WTC11 (cell line): ENCODE measurements around the gene ZNF329. TPM values are rescaled to one million over a fixed set of nuclear protein-coding genes. Genes with fewer than 3 reads are reported as not detected.

ENCODE experiments used
- ATAC-seq: fragments of 200-7000 bp; cut with Tn5 transposase; 2 replicates; pipeline ENCODE4 v1.10.0; 2021; ENCODE audit warnings: mild to moderate bottlenecking, moderate library complexity
- CTCF ChIA-PET: fragments of 300-600 bp; sonication (Branson Sonifier 250); formaldehyde crosslinking; loops from one replicate; lab custom pipeline; 2021; ENCODE audit warnings: antibody characterized with exemption; lab: Charles Lee
- POLR2A ChIA-PET: fragments of 350-600 bp; sonication (Branson Sonifier 250); formaldehyde crosslinking; loops from one replicate; lab custom pipeline; 2021; ENCODE audit warnings: antibody characterized with exemption; lab: Charles Lee
- DNase-seq: peaks from one replicate; pipeline ENCODE4 v3.0.0; 2021; ENCODE audit warnings: low spot score
- H3K27ac Mint-ChIP-seq: 2 replicates; pipeline ENCODE4 v1.8.0; 2021; ENCODE audit warnings: mixed read lengths
- H3K27me3 Mint-ChIP-seq: 2 replicates; pipeline ENCODE4 v1.8.0; 2021; ENCODE audit warnings: low read depth, mild to moderate bottlenecking, moderate library complexity, mixed read lengths
- H3K36me3 Mint-ChIP-seq: 2 replicates; pipeline ENCODE4 v1.8.0; 2021; ENCODE audit warnings: mixed read lengths
- H3K4me1 Mint-ChIP-seq: 2 replicates; pipeline ENCODE4 v1.8.0; 2022; ENCODE audit warnings: mixed read lengths
- H3K4me3 Mint-ChIP-seq: 2 replicates; pipeline ENCODE4 v1.8.0; 2021; ENCODE audit warnings: mild to moderate bottlenecking, moderate library complexity, mixed read lengths
- H3K9me3 Mint-ChIP-seq: 2 replicates; pipeline ENCODE4 v1.8.0; 2021; ENCODE audit warnings: mixed read lengths
- CREM ChIP-seq: sonication (generic); formaldehyde crosslinking; IDR thresholded peaks from 2 replicates; pipeline ENCODE4 v1.8.1; 2022; ENCODE audit warnings: mild to moderate bottlenecking, missing genetic modification reagents, moderate library complexity
- E2F5 ChIP-seq: sonication (generic); formaldehyde crosslinking; IDR thresholded peaks from 2 replicates; pipeline ENCODE4 v1.8.1; 2022; ENCODE audit warnings: mild to moderate bottlenecking, moderate library complexity, missing genetic modification reagents
- ESRRA ChIP-seq: sonication (generic); formaldehyde crosslinking; IDR thresholded peaks from 2 replicates; pipeline ENCODE4 v1.8.1; 2022; ENCODE audit warnings: mild to moderate bottlenecking, missing genetic modification reagents, borderline replicate concordance
- FOXP4 ChIP-seq: sonication (generic); formaldehyde crosslinking; IDR thresholded peaks from 2 replicates; pipeline ENCODE4 v1.8.0; 2022; ENCODE audit warnings: mild to moderate bottlenecking, missing genetic modification reagents
- GABPB1 ChIP-seq: sonication (generic); formaldehyde crosslinking; IDR thresholded peaks from 2 replicates; pipeline ENCODE4 v1.8.1; 2023; ENCODE audit warnings: mild to moderate bottlenecking, missing genetic modification reagents
- IRF2 ChIP-seq: sonication (generic); formaldehyde crosslinking; IDR thresholded peaks from 2 replicates; pipeline ENCODE4 v1.8.0; 2022; ENCODE audit warnings: low read depth, missing genetic modification reagents, borderline replicate concordance
- MAX ChIP-seq: sonication (generic); formaldehyde crosslinking; IDR thresholded peaks from 2 replicates; pipeline ENCODE4 v1.8.0; 2022; ENCODE audit warnings: mild to moderate bottlenecking, missing genetic modification reagents
- NR1H2 ChIP-seq: sonication (generic); formaldehyde crosslinking; IDR thresholded peaks from 2 replicates; pipeline ENCODE4 v1.9.0; 2021; ENCODE audit warnings: mild to moderate bottlenecking, moderate library complexity, missing genetic modification reagents
- OVOL2 ChIP-seq: fragments of 250-450 bp; sonication (Bioruptor Pico); IDR thresholded peaks from 2 replicates; pipeline ENCODE4 v1.9.0; 2021; ENCODE audit warnings: mild to moderate bottlenecking, borderline replicate concordance
- SOX15 ChIP-seq: fragments of 250-450 bp; sonication (Bioruptor Pico); IDR thresholded peaks from 2 replicates; pipeline ENCODE4 v1.9.0; 2021; ENCODE audit warnings: mild to moderate bottlenecking
- SP1 ChIP-seq: sonication (generic); formaldehyde crosslinking; conservative IDR thresholded peaks from 2 replicates; pipeline ENCODE4 v1.8.1; 2022; ENCODE audit warnings: missing genetic modification reagents
- TP53 ChIP-seq: sonication (generic); formaldehyde crosslinking; IDR thresholded peaks from 2 replicates; pipeline ENCODE4 v1.8.1; 2023; ENCODE audit warnings: mild to moderate bottlenecking, missing genetic modification reagents
- ZBTB43 ChIP-seq: sonication (generic); formaldehyde crosslinking; IDR thresholded peaks from 2 replicates; pipeline ENCODE4 v1.8.1; 2023; ENCODE audit warnings: mild to moderate bottlenecking, missing genetic modification reagents
- ZNF232 ChIP-seq: sonication (generic); formaldehyde crosslinking; IDR thresholded peaks from 2 replicates; pipeline ENCODE4 v1.8.0; 2022; ENCODE audit warnings: mild to moderate bottlenecking, missing genetic modification reagents
- ZNF416 ChIP-seq: fragments of 250-450 bp; sonication (Bioruptor Pico); IDR thresholded peaks from 2 replicates; pipeline ENCODE4 v1.9.0; 2021; ENCODE audit warnings: mild to moderate bottlenecking, inconsistent platforms
- total RNA-seq: library from RNA; stranded (reverse); gene quantifications from 3 replicates; pipeline ENCODE4 v1.2.3, GENCODE V29; 2021
- TF ChIP-seq, protein P1 (sequence below): fragments of 250-450 bp; sonication (Bioruptor Pico); IDR thresholded peaks from 2 replicates; pipeline ENCODE4 v2.1.2; 2022; ENCODE audit warnings: mild to moderate bottlenecking, moderate library complexity
- TF ChIP-seq, protein P2 (sequence below): sonication (generic); formaldehyde crosslinking; IDR thresholded peaks from 2 replicates; pipeline ENCODE4 v1.8.1; 2023; ENCODE audit warnings: mild to moderate bottlenecking, moderate library complexity, missing genetic modification reagents

Gene ZNF329
- total RNA-seq, 1 experiment from 2014 or later, result 16.3 TPM

DNA sequence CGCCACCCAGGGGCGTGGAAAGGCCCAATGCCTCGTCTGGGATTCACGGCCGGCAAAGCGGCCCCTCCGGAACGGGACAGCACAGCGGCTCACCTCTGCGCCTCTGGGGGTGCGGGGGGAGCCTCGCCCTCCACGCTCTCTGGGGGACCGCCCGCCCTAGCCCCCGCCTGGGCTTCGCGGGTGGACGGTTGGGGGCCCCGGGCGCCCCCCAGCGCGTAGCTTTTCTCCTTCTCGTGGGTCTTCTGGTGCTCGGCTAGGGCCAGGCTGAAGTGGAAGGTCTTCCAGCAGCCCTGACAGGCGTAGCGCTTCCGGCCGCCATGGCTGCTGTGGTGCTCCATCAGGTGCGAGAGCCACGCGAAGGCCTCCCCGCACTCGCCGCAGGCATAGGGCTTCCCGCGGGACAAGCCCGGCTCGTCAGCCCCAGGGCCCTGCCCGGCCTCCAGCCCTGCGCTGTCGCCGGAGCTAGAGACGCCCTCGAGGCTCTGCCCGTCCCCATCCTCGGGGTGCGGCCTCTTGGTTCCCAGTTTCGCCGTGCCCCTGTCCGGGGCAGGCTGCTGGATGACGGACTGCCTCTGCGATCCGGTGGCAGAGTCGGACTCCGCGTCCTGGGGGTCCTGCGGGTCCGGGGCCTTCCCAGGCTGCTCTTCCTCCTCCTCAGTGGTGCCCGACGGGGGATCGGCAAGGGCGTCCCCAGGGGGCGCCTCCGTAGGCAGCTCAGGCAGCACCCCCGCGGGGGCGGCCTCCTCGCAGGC, 65.8 kb downstream of the ZNF329 start:
- Mint-ChIP-seq H3K9me3 (peaks cover 8% of the 10 kb centered on the region), H3K27me3 (peaks cover 7% of the 10 kb centered on the region), H3K36me3 (peaks cover 21% of the 10 kb centered on the region), H3K27ac (no peak overlapping the region), H3K4me3 (no peak overlapping the region), H3K4me1 (no peaks in the 10 kb centered on the region)
- TF ChIP-seq ESRRA (CRISPR knock-in tag) (no peak), SP1 (CRISPR knock-in tag) (no peak), IRF2 (CRISPR knock-in tag) (no peak), FOXP4 (no peak), SOX15 (CRISPR knock-in tag) (no peak), ZBTB43 (no peak)
- TF ChIP-seq, protein P1, sequence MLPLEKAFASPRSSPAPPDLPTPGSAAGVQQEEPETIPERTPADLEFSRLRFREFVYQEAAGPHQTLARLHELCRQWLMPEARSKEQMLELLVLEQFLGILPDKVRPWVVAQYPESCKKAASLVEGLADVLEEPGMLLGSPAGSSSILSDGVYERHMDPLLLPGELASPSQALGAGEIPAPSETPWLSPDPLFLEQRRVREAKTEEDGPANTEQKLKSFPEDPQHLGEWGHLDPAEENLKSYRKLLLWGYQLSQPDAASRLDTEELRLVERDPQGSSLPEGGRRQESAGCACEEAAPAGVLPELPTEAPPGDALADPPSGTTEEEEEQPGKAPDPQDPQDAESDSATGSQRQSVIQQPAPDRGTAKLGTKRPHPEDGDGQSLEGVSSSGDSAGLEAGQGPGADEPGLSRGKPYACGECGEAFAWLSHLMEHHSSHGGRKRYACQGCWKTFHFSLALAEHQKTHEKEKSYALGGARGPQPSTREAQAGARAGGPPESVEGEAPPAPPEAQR (CRISPR knock-in tag), result no peak
- POLR2A ChIA-PET, result no interaction called here
- CTCF ChIA-PET, result no interaction called here
- 0 out of 2 replicates have a peak, but pooled peaks have one; percentile 16 for ATAC-seq
- no peak for DNase-seq

GRCh38 chr19:58083021-58083420, 67.6 kb downstream of the ZNF329 start:
- peaks cover 9% of the 10 kb centered on the region for H3K27me3 Mint-ChIP-seq
- CTCF ChIA-PET, result interaction anchor here (0.9 kb wide), 1 partner anchor 61 kb away, joined by 4 read pairs; no protein-coding TSS in a partner anchor
- no peak for ATAC-seq

GRCh38 chr19:58079792-58080191, 70.8 kb downstream of the ZNF329 start:
- peaks cover 12% of the 10 kb centered on the region for H3K9me3 Mint-ChIP-seq

More at GRCh38 chr19:58083021-58083420, 67.6 kb downstream of the ZNF329 start:
- POLR2A ChIA-PET, result no interaction called here
- Mint-ChIP-seq H3K9me3 (peaks cover 8% of the 10 kb centered on the region), H3K36me3 (peaks cover 17% of the 10 kb centered on the region), H3K4me3 (no peak overlapping the region), H3K4me1 (no peaks in the 10 kb centered on the region), H3K27ac (no peak overlapping the region)
- DNase-seq, result no peak
- TF ChIP-seq ZNF232 (CRISPR knock-in tag) (no peak), NR1H2 (no peak)
- TF ChIP-seq, protein P1 (CRISPR knock-in tag), result no peak
- TF ChIP-seq, protein P2, sequence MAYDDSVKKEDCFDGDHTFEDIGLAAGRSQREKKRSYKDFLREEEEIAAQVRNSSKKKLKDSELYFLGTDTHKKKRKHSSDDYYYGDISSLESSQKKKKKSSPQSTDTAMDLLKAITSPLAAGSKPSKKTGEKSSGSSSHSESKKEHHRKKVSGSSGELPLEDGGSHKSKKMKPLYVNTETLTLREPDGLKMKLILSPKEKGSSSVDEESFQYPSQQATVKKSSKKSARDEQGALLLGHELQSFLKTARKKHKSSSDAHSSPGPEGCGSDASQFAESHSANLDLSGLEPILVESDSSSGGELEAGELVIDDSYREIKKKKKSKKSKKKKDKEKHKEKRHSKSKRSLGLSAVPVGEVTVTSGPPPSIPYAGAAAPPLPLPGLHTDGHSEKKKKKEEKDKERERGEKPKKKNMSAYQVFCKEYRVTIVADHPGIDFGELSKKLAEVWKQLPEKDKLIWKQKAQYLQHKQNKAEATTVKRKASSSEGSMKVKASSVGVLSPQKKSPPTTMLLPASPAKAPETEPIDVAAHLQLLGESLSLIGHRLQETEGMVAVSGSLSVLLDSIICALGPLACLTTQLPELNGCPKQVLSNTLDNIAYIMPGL (CRISPR knock-in tag), result no peak

More at GRCh38 chr19:58079792-58080191, 70.8 kb downstream of the ZNF329 start:
- no peak for ATAC-seq
- TF ChIP-seq MAX (CRISPR knock-in tag) (no peak), CREM (CRISPR knock-in tag) (no peak), TP53 (CRISPR knock-in tag) (no peak), ZNF416 (CRISPR knock-in tag) (no peak), E2F5 (CRISPR knock-in tag) (no peak), OVOL2 (no peak), GABPB1 (no peak)
- H3K36me3 Mint-ChIP-seq, result peaks cover 17% of the 10 kb centered on the region
- H3K4me1 Mint-ChIP-seq, result no peaks in the 10 kb centered on the region
- H3K27ac Mint-ChIP-seq, result no peak overlapping the region
- no peak for DNase-seq
- ChIA-PET CTCF (no interaction called here), POLR2A (no interaction called here)
- peaks cover 9% of the 10 kb centered on the region for H3K27me3 Mint-ChIP-seq
- H3K4me3 Mint-ChIP-seq, result no peak overlapping the region
